GM12892 (cell line): Measurements from ENCODE around the gene ATAD5.
"Not testable (repeated sequence)": the region's sequence is repeated elsewhere in the genome, so short reads cannot be mapped to it uniquely, and the experiment has no call there.

Experiments used
- DNase-seq: peaks from one replicate; pipeline ENCODE4 v3.0.0; 2011; ENCODE audit not compliant: insufficient read length
- FAIRE-seq: peaks from 2 replicates; lab custom pipeline; 2011; peaks lifted over from hg19 to GRCh38; lab: Jason Lieb, UNC
- POLR2A ChIP-seq: IDR thresholded peaks from 2 replicates; pipeline ENCODE4 v1.6.1; 2011; ENCODE audit warnings: low read depth, low read length, control low read depth
- POLR2AphosphoS5 ChIP-seq: IDR thresholded peaks from 2 replicates; pipeline ENCODE4 v1.6.1; 2011; ENCODE audit warnings: low read depth, low read length, control low read depth
- TAF1 ChIP-seq: IDR thresholded peaks from 2 replicates; pipeline ENCODE4 v1.6.1; 2011; ENCODE audit warnings: low read depth, mild to moderate bottlenecking, control low read depth, low read length, borderline replicate concordance

ATAD5 gene

GRCh38 chr17:30921544-30922196, 89.9 kb downstream of the ATAD5 start, which contains the start of gene ADAP2:
Gene ADAP2 (plus strand): TSS chr17:30921945. CDS start chr17:30922015, 70 bp downstream.
- TF ChIP-seq POLR2AphosphoS5 (no peak), POLR2A (no peak), TAF1 (no peak)
- FAIRE-seq (no peak), DNase-seq (peak; percentile 45)

- DNase-seq (peak; percentile 42), FAIRE-seq (no peak)
- TF ChIP-seq POLR2A = no peak
- no peak for TF ChIP-seq TAF1
- TF ChIP-seq POLR2AphosphoS5 = no peak
These were observed 90.7 kb downstream of the ATAD5 start for GRCh38 chr17:30922235-30923030.

GRCh38 chr17:30924341-30924740, 92.6 kb downstream of the ATAD5 start:
- TF ChIP-seq TAF1 (no peak), POLR2AphosphoS5 (no peak), POLR2A (no peak)
- FAIRE-seq = no peak

GRCh38 chr17:30926516-30926915, 94.8 kb downstream of the ATAD5 start:
- no peak for DNase-seq
- peak; percentile 69 for FAIRE-seq
- TF ChIP-seq POLR2A (no peak), POLR2AphosphoS5 (no peak), TAF1 (no peak)

More at GRCh38 chr17:30924341-30924740, 92.6 kb downstream of the ATAD5 start:
- no peak for DNase-seq

- FAIRE-seq (no peak), DNase-seq (no peak)
- TF ChIP-seq TAF1 (no peak), POLR2AphosphoS5 (no peak), POLR2A (no peak)
These were observed 96.0 kb downstream of the ATAD5 start for GRCh38 chr17:30927756-30928155.

GRCh38 chr17:30928584-30928983, 96.8 kb downstream of the ATAD5 start:
- DNase-seq = no peak
- no peak for FAIRE-seq
- no peak for TF ChIP-seq POLR2AphosphoS5
- no peak for TF ChIP-seq TAF1
- TF ChIP-seq POLR2A = no peak

DNA sequence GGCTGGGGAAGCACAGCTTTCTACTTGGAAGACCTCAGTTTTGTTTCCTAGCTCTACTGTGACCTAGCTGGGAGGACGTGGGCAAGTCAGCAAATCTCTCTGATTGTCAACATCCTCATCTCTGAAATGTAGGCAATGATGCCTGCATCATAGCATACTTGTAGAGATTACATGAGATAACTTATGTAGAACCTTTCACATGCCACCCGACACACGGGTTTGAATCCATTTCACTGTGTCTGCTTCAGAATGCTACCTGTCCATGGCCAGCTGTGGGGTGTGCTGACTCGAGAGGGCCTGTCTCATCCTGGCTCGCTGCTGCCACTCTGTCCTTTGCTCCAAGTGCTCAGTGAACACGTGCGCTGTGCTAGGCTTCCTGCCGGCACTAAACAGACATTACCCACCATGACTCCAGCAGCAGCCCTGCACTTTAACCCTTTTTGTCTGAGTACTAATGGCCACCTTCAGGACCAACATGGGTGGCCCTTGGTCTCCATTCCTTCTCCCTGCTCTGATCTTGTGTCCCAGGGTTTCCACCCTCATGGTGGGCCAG, 97.4 kb downstream of the ATAD5 start:
- DNase-seq (no peak), FAIRE-seq (no peak)
- TF ChIP-seq TAF1 = no peak
- TF ChIP-seq POLR2AphosphoS5 = no peak
- TF ChIP-seq POLR2A = no peak

DNA sequence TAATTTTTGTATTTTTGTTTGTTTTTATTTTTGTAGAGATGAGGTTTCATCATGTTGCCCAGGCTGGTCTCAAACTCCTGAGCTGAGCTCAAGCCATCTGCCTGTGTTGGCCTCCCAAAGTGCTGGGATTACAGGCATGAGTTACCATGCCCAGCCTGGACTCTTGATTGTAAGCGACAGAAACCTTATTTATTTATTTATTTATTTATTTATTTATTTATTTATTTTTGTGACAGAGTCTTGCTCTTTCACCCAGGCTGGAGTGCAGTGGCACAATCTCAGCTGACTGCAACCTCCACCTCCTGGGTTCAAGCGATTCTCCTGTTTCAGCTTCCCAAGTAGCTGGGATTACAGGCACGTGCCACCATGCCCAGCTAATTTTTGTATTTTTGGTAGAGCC, 98.1 kb downstream of the ATAD5 start:
- DNase-seq, FAIRE-seq: not testable (repeated sequence)

DNA sequence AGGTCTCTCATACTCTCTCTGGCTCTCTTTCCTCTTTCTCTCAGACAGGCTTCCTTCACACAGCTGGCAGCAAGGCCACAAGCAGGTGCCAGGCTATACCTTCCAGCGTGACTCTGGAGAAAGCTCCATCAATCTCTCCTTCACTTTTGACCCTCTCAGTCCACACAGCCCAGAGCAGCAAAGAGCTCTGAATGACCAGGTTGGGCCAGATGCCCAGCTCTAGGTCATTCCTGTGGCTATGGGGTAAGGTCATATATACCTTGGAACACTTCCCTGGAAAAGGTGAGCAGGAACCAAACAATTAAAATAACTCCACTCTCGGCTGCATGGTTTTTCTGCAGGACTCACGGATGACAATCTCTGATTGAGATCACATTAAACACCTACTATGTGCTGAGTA, 98.7 kb downstream of the ATAD5 start:
- TF ChIP-seq POLR2AphosphoS5 (no peak), POLR2A (no peak), TAF1 (no peak)
- no peak for FAIRE-seq

GRCh38 chr17:30931582-30931981, 99.8 kb downstream of the ATAD5 start:
- FAIRE-seq, DNase-seq: not testable (repeated sequence)

More for the DNA sequence above, 98.7 kb downstream of the ATAD5 start:
- no peak for DNase-seq

DNA sequence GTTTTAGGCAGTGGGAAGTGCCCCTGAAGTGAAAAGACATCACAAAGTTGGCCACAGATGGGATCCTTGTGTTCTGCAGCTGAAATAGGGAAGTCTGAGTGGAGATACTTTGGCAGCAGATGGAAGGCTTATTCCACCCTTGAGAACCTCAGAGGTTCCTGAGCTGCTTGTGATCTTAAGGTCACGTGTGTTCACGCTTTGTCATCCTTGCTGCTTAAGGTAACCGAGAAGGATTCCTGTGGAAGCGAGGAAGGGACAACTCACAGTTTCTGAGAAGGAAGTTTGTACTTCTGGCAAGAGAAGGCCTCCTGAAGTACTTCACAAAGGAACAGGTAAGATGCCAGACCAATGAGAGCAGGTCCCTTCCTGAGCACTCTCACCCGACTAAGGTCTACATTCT, 102.2 kb downstream of the ATAD5 start:
- TF ChIP-seq POLR2AphosphoS5 (no peak), TAF1 (no peak), POLR2A (no peak)
- FAIRE-seq (no peak), DNase-seq (no peak)

- TF ChIP-seq POLR2A (no peak), TAF1 (no peak), POLR2AphosphoS5 (no peak)
- peak; percentile 48 for DNase-seq
- FAIRE-seq = peak; percentile 17
These were observed 107.4 kb downstream of the ATAD5 start for GRCh38 chr17:30939051-30939689.
